Coronary artery (tissue), 2 donors: ENCODE measurements around the gene CROCC.
A peak's percentile ranks its signal among the peaks of the same experiment; 100 is the strongest.

Source experiments
- DNase-seq: peaks from one replicate; pipeline ENCODE4 v3.0.0-alpha.2; 2017; ENCODE audit warnings: low spot score
- H3K27ac ChIP-seq, 2 donors: fragments of 200-600 bp; sonication (generic); one replicate each; pipeline ENCODE4 v1.5.1; 2016 to 2019
- H3K4me3 ChIP-seq: fragments of 200-600 bp; sonication (generic); 2 replicates; pipeline ENCODE4 v1.5.1; 2016; ENCODE audit warnings: mild to moderate bottlenecking, moderate library complexity
- TF ChIP-seq, protein P1 (sequence below): fragments of 200-600 bp; sonication (generic); IDR thresholded peaks from one replicate; pipeline ENCODE4 v1.5.1; 2019; ENCODE audit warnings: antibody characterized with exemption

CROCC gene

DNA sequence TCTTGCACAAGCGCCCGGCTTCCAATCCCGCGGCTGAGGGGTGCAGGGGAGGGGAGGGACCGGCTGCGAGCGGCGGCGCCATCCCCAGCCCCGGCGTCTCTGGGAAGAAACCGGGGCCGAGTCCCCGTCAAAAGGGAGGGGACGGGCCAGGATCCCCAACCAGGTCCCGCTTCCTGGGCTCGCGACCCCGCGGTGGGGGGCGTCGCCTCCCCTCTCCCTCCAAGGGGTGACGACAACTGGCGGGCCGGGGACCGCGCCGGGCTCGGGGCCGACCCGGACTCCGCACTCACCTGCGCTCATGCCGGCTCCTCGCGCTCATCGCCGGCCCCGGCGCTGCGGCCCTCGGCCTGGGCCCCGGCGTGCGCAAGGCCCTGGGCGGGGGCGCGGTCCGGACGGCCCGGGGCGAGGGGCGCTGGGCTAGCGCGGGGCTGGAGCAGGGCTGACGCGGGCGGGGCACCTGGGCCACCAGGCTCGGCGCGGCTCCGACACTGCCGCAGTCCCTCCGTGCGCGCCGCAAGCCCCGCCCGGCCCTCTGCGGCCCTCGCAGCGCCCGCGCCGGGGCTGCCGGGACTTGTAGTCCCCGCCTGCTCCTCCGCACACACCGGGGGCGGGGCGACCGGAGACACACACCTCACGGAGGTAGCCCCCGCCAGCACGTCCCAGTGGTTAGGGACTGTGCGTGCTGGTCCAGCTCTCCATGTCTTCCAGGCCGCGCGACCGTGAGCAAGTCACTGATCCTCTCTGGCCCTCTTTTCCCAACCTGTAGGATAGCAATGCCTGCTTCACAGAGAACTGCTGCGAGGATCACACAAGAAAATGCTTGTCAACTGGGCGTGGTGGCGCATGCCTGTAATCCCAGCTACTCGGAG is 89.9 kb downstream of the CROCC start, which contains the start of gene ATP13A2:
Gene ATP13A2 (minus strand): TSS at position 490 of the 869 bp plus-strand sequence. CDS start 190 bp downstream, at position 300.
- peak within 1 kb of the TSS; percentile 94 for H3K4me3 ChIP-seq
- peak within 1 kb of the TSS; percentile 7 to 72 for H3K27ac ChIP-seq
- no peak for DNase-seq
- TF ChIP-seq, protein P1, sequence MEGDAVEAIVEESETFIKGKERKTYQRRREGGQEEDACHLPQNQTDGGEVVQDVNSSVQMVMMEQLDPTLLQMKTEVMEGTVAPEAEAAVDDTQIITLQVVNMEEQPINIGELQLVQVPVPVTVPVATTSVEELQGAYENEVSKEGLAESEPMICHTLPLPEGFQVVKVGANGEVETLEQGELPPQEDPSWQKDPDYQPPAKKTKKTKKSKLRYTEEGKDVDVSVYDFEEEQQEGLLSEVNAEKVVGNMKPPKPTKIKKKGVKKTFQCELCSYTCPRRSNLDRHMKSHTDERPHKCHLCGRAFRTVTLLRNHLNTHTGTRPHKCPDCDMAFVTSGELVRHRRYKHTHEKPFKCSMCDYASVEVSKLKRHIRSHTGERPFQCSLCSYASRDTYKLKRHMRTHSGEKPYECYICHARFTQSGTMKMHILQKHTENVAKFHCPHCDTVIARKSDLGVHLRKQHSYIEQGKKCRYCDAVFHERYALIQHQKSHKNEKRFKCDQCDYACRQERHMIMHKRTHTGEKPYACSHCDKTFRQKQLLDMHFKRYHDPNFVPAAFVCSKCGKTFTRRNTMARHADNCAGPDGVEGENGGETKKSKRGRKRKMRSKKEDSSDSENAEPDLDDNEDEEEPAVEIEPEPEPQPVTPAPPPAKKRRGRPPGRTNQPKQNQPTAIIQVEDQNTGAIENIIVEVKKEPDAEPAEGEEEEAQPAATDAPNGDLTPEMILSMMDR: no peak

- Histone ChIP-seq H3K4me3 (no peak overlapping the region), H3K27ac (no peak overlapping the region)
- TF ChIP-seq, protein P1: no peak
- DNase-seq: no peak
Observed at GRCh38 chr1:17012775-17013490, 91.2 kb downstream of the CROCC start.

GRCh38 chr1:17013491-17014320 is 92.0 kb downstream of the CROCC start:
- DNase-seq: no peak
- TF ChIP-seq, protein P1: no peak
- no peak overlapping the region for H3K27ac ChIP-seq
- H3K4me3 ChIP-seq: no peak overlapping the region

- DNase-seq: no peak
- H3K27ac ChIP-seq: no peak overlapping the region
- TF ChIP-seq, protein P1: no peak
- no peak overlapping the region for H3K4me3 ChIP-seq
Observed at GRCh38 chr1:17014671-17015567, 93.2 kb downstream of the CROCC start.

DNA sequence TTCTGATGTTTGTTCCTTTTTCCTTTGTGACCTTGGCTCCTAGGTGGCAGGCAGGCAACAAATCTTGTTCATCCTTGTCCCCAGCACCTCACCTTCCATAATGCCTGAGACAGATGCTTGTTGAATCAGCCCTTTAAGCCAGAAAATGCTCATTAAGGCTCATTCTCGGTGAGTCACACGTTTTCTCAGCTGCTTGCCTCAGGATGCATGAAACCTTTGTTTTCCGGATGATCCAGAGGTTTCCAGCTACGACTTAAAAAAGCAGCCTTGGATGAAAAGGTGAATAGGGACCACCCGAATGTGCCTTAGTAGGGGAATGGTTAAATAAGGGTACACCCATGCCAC is 94.6 kb downstream of the CROCC start:
- TF ChIP-seq, protein P1: no peak
- H3K4me3 ChIP-seq: no peak overlapping the region
- no peak overlapping the region for H3K27ac ChIP-seq
- DNase-seq: no peak

DNA sequence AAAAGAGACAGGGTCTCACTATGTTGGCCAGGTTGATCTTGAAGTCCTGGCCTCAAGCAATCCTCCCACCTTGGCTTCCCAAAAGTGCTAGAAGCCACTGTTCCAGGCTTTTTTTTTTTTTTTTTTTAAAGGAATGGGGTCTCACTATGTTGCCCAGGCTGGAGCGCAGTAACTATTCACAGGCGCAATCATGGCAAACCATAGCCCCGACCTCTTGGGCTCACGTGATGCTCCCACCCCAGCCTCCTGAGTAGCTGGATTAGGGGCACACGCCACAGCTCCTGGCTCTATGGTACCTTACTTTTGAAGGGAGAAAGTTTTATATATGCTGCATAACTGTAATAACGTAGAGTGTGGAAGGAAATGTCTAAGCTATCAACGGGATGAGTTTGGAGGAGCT is 95.7 kb downstream of the CROCC start:
- no peak overlapping the region for H3K4me3 ChIP-seq
- DNase-seq: no peak
- no peak overlapping the region for H3K27ac ChIP-seq
- TF ChIP-seq, protein P1: no peak
